Mesenchymal stem cell (in vitro differentiated cells and primary cell): ENCODE data around the gene MARCHF3.
A peak's percentile ranks its signal among the peaks of the same experiment; 100 is the strongest.

ENCODE experiments used
- DNase-seq: peaks from one replicate; pipeline ENCODE4 v3.0.0-alpha.2; 2013
- H2AFZ ChIP-seq: one replicate; pipeline ENCODE4 v1.6.1; 2013; ENCODE audit warnings: low read depth, mild to moderate bottlenecking, control low read depth, inconsistent platforms, low read length, moderate library complexity
- H2AK5ac ChIP-seq: 2 replicates; pipeline ENCODE4 v1.6.1; 2013; ENCODE audit warnings: low read length, moderate library complexity, mild to moderate bottlenecking, inconsistent platforms; ENCODE audit not compliant: severe bottlenecking
- H2BK120ac ChIP-seq: one replicate; pipeline ENCODE4 v1.6.1; 2013; ENCODE audit warnings: low read depth, mild to moderate bottlenecking, inconsistent platforms, low read length, moderate library complexity
- H2BK12ac ChIP-seq, 2 experiments: one replicate each; pipeline ENCODE4 v1.6.1; 2013; ENCODE audit warnings: inconsistent platforms in 2 of 2, low read length in 2 of 2, mild to moderate bottlenecking in 2 of 2, moderate library complexity in 2 of 2, control low read depth in 1 of 2
- H2BK15ac ChIP-seq: one replicate; pipeline ENCODE4 v1.6.1; 2013; ENCODE audit warnings: mild to moderate bottlenecking, low read depth, inconsistent platforms; ENCODE audit not compliant: poor library complexity, severe bottlenecking
- H2BK5ac ChIP-seq: 2 replicates; pipeline ENCODE4 v1.6.1; 2013; ENCODE audit warnings: low read depth, mild to moderate bottlenecking, low read length, control low read depth, inconsistent platforms; ENCODE audit not compliant: poor library complexity, severe bottlenecking
- H3K14ac ChIP-seq, 2 experiments: one replicate each; pipeline ENCODE4 v1.6.1; 2013; ENCODE audit warnings: inconsistent platforms in 2 of 2, low read length in 2 of 2, control low read depth in 1 of 2, mild to moderate bottlenecking in 1 of 2, moderate library complexity in 1 of 2
- H3K18ac ChIP-seq, 2 experiments: one replicate each; pipeline ENCODE4 v1.6.1; 2013; ENCODE audit warnings: inconsistent platforms in 2 of 2, low read length in 2 of 2, control low read depth in 1 of 2, low read depth in 1 of 2, mild to moderate bottlenecking in 1 of 2
- H3K23ac ChIP-seq, 2 experiments: one replicate each; pipeline ENCODE4 v1.6.1; 2013; ENCODE audit warnings: inconsistent platforms in 2 of 2, low read length in 2 of 2, mild to moderate bottlenecking in 2 of 2, moderate library complexity in 2 of 2, control low read depth in 1 of 2
- H3K27ac ChIP-seq: 2 replicates; pipeline ENCODE4 v1.5.1; 2013; ENCODE audit warnings: mild to moderate bottlenecking, moderate library complexity, low read length, control low read depth, inconsistent platforms; ENCODE audit not compliant: poor library complexity, severe bottlenecking
- H3K27me3 ChIP-seq, 2 experiments: 2 replicates each; pipeline versions ENCODE4 v1.6.1 to v1.7.0; 2013; ENCODE audit warnings: low read length in 2 of 2, mild to moderate bottlenecking in 2 of 2, moderate library complexity in 2 of 2, control low read depth in 1 of 2, inconsistent platforms in 1 of 2; ENCODE audit not compliant: control insufficient read depth in 1 of 2, insufficient read depth in 1 of 2
- H3K36me3 ChIP-seq, 2 experiments: 2 replicates each; pipeline versions ENCODE4 v1.6.1 to v1.7.0; 2013; ENCODE audit warnings: low read length in 2 of 2, control low read depth in 1 of 2, inconsistent platforms in 1 of 2, low read depth in 1 of 2, mild to moderate bottlenecking in 1 of 2; ENCODE audit not compliant: insufficient read depth in 2 of 2, control insufficient read depth in 1 of 2
- H3K4ac ChIP-seq, 2 experiments: one replicate each; pipeline ENCODE4 v1.6.1; 2013; ENCODE audit warnings: inconsistent platforms in 2 of 2, low read length in 2 of 2, mild to moderate bottlenecking in 2 of 2, moderate library complexity in 2 of 2, control low read depth in 1 of 2, low read depth in 1 of 2
- H3K4me1 ChIP-seq: 2 replicates; pipeline ENCODE4 v1.6.1; 2013; ENCODE audit warnings: low read depth, low read length, control low read depth; ENCODE audit not compliant: control insufficient read depth, insufficient read depth
- H3K4me2 ChIP-seq: 2 replicates; pipeline ENCODE4 v1.6.1; 2013; ENCODE audit warnings: low read length, mild to moderate bottlenecking, inconsistent platforms; ENCODE audit not compliant: poor library complexity, severe bottlenecking
- H3K4me3 ChIP-seq, 2 experiments: 2 replicates each; pipeline versions ENCODE4 v1.5.1 to v1.7.0; 2013; ENCODE audit warnings: low read length in 2 of 2, mild to moderate bottlenecking in 2 of 2, control low read depth in 1 of 2, low read depth in 1 of 2; ENCODE audit not compliant: insufficient read depth in 1 of 2
- H3K79me1 ChIP-seq: replicated peaks from 2 replicates; pipeline ENCODE4 v1.6.1; 2013; ENCODE audit warnings: mild to moderate bottlenecking, control low read depth, low read length, inconsistent platforms; ENCODE audit not compliant: poor library complexity, severe bottlenecking
- H3K9ac ChIP-seq: 2 replicates; pipeline ENCODE4 v1.7.0; 2013; ENCODE audit warnings: mild to moderate bottlenecking, low read length, moderate library complexity
- H3K9me3 ChIP-seq: 2 replicates; pipeline ENCODE4 v1.7.0; 2013; ENCODE audit warnings: mild to moderate bottlenecking, low read length; ENCODE audit not compliant: control insufficient read depth
- H4K8ac ChIP-seq: one replicate; pipeline ENCODE4 v1.6.1; 2013; ENCODE audit warnings: inconsistent platforms, mild to moderate bottlenecking, low read length, moderate library complexity
- H4K91ac ChIP-seq: one replicate; pipeline ENCODE4 v1.6.1; 2013; ENCODE audit warnings: mild to moderate bottlenecking, low read length, inconsistent platforms
- WGBS: methylation state at CpG from one replicate; pipeline ENCODE4 v1.1.7; 2013; ENCODE audit warnings: mixed read lengths; 5-methylcytosine and 5-hydroxymethylcytosine counted together

Gene MARCHF3

GRCh38 chr5:126921241-126922091, 108.9 kb downstream of the MARCHF3 start:
- Histone ChIP-seq H2AK5ac (no peak overlapping the region), H3K23ac (no peak overlapping the region), H3K4me2 (no peak overlapping the region), H3K4ac (no peak overlapping the region), H3K9ac (no peak overlapping the region), H3K27ac (no peak overlapping the region), H3K4me3 (no peak overlapping the region), H2AFZ (no peak overlapping the region), H2BK15ac (no peak overlapping the region), H3K18ac (no peak overlapping the region), H3K79me1 (peaks cover 2% of the 10 kb centered on the region), H3K36me3 (no peaks in the 10 kb centered on the region), H3K4me1 (peaks cover 2% of the 10 kb centered on the region), H3K14ac (peak overlapping the region in 1 of 2 experiments; percentile 13), H3K27me3 (no peaks in the 10 kb centered on the region), H4K8ac (peak overlapping the region; percentile 5), H2BK12ac (no peak overlapping the region), H4K91ac (no peak overlapping the region), H3K9me3 (no peaks in the 10 kb centered on the region), H2BK120ac (no peak overlapping the region), H2BK5ac (no peak overlapping the region)
- 89% methylated on average over 9 of the region's 9 CpGs for WGBS
- no peak for DNase-seq

GRCh38 chr5:126920291-126920690, 110.1 kb downstream of the MARCHF3 start:
- Histone ChIP-seq H3K4me3 (no peak overlapping the region), H3K9me3 (no peaks in the 10 kb centered on the region), H3K4me1 (peaks cover 2% of the 10 kb centered on the region), H3K4me2 (no peak overlapping the region), H2BK12ac (no peak overlapping the region), H3K4ac (no peak overlapping the region), H3K36me3 (no peaks in the 10 kb centered on the region), H3K14ac (no peak overlapping the region), H3K27ac (no peak overlapping the region), H4K8ac (peak overlapping the region; percentile 24), H3K9ac (no peak overlapping the region), H4K91ac (no peak overlapping the region), H3K18ac (no peak overlapping the region), H2BK5ac (no peak overlapping the region), H2AFZ (no peak overlapping the region), H2BK15ac (no peak overlapping the region), H3K23ac (no peak overlapping the region), H2AK5ac (no peak overlapping the region), H3K27me3 (no peaks in the 10 kb centered on the region), H2BK120ac (no peak overlapping the region), H3K79me1 (peaks cover 2% of the 10 kb centered on the region)
- 94% methylated on average over 5 of the region's 5 CpGs for WGBS
- DNase-seq: no peak

- H4K8ac ChIP-seq: no peak overlapping the region
- H3K9ac ChIP-seq: no peak overlapping the region
- no peak for DNase-seq
- peak overlapping the region in 1 of 2 experiments; percentile 72 for H3K14ac ChIP-seq
- no peak overlapping the region for H2BK120ac ChIP-seq
- no peak overlapping the region for H3K27ac ChIP-seq
- H3K23ac ChIP-seq: peak overlapping the region in 1 of 2 experiments; percentile 34
- no peaks in the 10 kb centered on the region for H3K36me3 ChIP-seq
- H4K91ac ChIP-seq: no peak overlapping the region
- no peak overlapping the region for H2AFZ ChIP-seq
- peak overlapping the region in 1 of 2 experiments; percentile 12 for H2BK12ac ChIP-seq
- no peaks in the 10 kb centered on the region for H3K9me3 ChIP-seq
- H3K27me3 ChIP-seq: no peaks in the 10 kb centered on the region
- H3K79me1 ChIP-seq: peaks cover 2% of the 10 kb centered on the region
- 97% methylated on average over 7 of the region's 7 CpGs for WGBS
- no peak overlapping the region for H2AK5ac ChIP-seq
- H3K4ac ChIP-seq: no peak overlapping the region
- H3K4me3 ChIP-seq: no peak overlapping the region
- no peak overlapping the region for H2BK15ac ChIP-seq
- peaks cover 2% of the 10 kb centered on the region for H3K4me1 ChIP-seq
- H3K4me2 ChIP-seq: no peak overlapping the region
- H3K18ac ChIP-seq: no peak overlapping the region
- H2BK5ac ChIP-seq: no peak overlapping the region
These were observed 110.8 kb downstream of the MARCHF3 start for GRCh38 chr5:126919566-126919965.

- no peak for DNase-seq
- Histone ChIP-seq H3K9ac (no peak overlapping the region), H3K4ac (no peak overlapping the region), H3K18ac (no peak overlapping the region), H3K9me3 (no peaks in the 10 kb centered on the region), H2BK5ac (no peak overlapping the region), H3K4me3 (no peak overlapping the region), H4K8ac (no peak overlapping the region), H4K91ac (no peak overlapping the region), H3K79me1 (no peaks in the 10 kb centered on the region), H3K27me3 (no peaks in the 10 kb centered on the region), H3K36me3 (no peaks in the 10 kb centered on the region), H2AFZ (no peak overlapping the region), H3K23ac (no peak overlapping the region), H2BK15ac (no peak overlapping the region), H3K27ac (no peak overlapping the region), H2BK12ac (no peak overlapping the region), H3K4me2 (no peak overlapping the region), H3K14ac (no peak overlapping the region), H2AK5ac (no peak overlapping the region), H3K4me1 (peaks cover 2% of the 10 kb centered on the region), H2BK120ac (no peak overlapping the region)
- WGBS: 100% methylated on average over 2 of the region's 3 CpGs
These were observed 111.8 kb downstream of the MARCHF3 start for GRCh38 chr5:126918615-126918957.
